ENCODE data around the gene CARM1. TPM values are rescaled to one million over a fixed set of nuclear protein-coding genes. Genes with fewer than 3 reads are reported as not detected.

Gene CARM1
- polyA plus RNA-seq, 2 of the 4 experiments (the other 2 are of a cell fraction) = 15.2 to 32.2 TPM

DNA sequence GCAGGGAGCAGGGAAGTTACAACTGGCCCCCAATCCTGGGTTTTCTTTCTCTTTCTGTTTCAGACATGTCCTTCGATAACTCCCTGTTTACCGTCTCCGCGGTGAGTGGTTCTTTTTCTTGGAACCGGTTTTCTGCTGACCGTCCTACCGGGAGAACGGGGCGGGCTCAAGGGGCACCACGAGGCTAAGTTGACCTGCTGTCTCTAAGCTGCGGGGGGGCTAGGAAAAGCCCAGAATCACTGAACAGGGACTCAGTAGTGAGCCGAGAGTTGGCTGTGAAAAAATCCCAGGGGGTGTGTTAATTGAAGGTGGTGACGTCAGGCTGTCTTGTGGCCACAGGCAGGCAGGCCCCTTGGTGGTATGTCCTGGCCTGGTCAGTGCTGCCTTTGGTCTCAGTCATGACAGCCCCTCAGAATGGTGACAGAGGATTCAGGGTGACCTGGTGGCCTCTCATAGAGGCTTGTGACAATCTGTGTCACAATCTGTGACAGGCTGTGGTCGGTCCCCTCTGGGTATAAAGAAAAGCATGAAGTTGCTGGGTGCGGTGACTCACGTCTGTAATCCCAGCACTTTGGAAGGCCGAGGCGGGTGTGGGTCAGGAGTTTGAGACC, 8.1 kb upstream of the CARM1 start:
- no peak overlapping the region for H3K4me3 ChIP-seq
- CTCF ChIA-PET = interaction anchor here (0.7 to 4.3 kb wide), 11 partner anchors 8 to 147 kb away, joined by 3 to 65 read pairs (median 11); partner anchors contain the start of genes C19orf38, DNM2 and TMED1
- TF ChIP-seq, protein P1, sequence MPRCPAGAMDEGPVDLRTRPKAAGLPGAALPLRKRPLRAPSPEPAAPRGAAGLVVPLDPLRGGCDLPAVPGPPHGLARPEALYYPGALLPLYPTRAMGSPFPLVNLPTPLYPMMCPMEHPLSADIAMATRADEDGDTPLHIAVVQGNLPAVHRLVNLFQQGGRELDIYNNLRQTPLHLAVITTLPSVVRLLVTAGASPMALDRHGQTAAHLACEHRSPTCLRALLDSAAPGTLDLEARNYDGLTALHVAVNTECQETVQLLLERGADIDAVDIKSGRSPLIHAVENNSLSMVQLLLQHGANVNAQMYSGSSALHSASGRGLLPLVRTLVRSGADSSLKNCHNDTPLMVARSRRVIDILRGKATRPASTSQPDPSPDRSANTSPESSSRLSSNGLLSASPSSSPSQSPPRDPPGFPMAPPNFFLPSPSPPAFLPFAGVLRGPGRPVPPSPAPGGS (IDR thresholded peaks at IDR 0.05) = no peak
- no peak for TF ChIP-seq TFCP2L1 (CRISPR knock-in tag; IDR thresholded peaks at IDR 0.05)
- no peak for TF ChIP-seq HOXA7 (CRISPR knock-in tag; IDR thresholded peaks at IDR 0.05)
- no peak for TF ChIP-seq ZSCAN20 (CRISPR knock-in tag; IDR thresholded peaks at IDR 0.05)
- TF ChIP-seq, protein P2, sequence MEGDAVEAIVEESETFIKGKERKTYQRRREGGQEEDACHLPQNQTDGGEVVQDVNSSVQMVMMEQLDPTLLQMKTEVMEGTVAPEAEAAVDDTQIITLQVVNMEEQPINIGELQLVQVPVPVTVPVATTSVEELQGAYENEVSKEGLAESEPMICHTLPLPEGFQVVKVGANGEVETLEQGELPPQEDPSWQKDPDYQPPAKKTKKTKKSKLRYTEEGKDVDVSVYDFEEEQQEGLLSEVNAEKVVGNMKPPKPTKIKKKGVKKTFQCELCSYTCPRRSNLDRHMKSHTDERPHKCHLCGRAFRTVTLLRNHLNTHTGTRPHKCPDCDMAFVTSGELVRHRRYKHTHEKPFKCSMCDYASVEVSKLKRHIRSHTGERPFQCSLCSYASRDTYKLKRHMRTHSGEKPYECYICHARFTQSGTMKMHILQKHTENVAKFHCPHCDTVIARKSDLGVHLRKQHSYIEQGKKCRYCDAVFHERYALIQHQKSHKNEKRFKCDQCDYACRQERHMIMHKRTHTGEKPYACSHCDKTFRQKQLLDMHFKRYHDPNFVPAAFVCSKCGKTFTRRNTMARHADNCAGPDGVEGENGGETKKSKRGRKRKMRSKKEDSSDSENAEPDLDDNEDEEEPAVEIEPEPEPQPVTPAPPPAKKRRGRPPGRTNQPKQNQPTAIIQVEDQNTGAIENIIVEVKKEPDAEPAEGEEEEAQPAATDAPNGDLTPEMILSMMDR (IDR thresholded peaks at IDR 0.05) = no peak
- no peak for TF ChIP-seq RAD21 (conservative IDR thresholded peaks at IDR 0.05 in 1 of 2, IDR thresholded peaks at IDR 0.05 in 1 of 2)
- no peak for TF ChIP-seq CHD2 (IDR thresholded peaks at IDR 0.05; ENCODE audit: low read length, partially characterized antibody)
- no peak for TF ChIP-seq HDAC2 (IDR thresholded peaks at IDR 0.05)
- TF ChIP-seq RFX5 (IDR thresholded peaks at IDR 0.05) = no peak
- TF ChIP-seq MAZ (IDR thresholded peaks at IDR 0.05; ENCODE audit: borderline replicate concordance, low read depth, low read length) = no peak
- POLR2A ChIA-PET = no interaction called here
- WGBS (ENCODE audit: missing lambda C conversion rate) = 80% methylated on average over 16 of the region's 18 CpGs
- no peaks in the 10 kb centered on the region for H3K4me1 ChIP-seq
- H3K27ac ChIP-seq = no peak overlapping the region
- FAIRE-seq (no peak), DNase-seq (ENCODE audit: low read depth in 1 of 2, low spot score in 1 of 2) (no peak), ATAC-seq (no peak)
- H3K9me3 ChIP-seq = no peaks in the 10 kb centered on the region
- H3K4me2 ChIP-seq = no peak overlapping the region

DNA sequence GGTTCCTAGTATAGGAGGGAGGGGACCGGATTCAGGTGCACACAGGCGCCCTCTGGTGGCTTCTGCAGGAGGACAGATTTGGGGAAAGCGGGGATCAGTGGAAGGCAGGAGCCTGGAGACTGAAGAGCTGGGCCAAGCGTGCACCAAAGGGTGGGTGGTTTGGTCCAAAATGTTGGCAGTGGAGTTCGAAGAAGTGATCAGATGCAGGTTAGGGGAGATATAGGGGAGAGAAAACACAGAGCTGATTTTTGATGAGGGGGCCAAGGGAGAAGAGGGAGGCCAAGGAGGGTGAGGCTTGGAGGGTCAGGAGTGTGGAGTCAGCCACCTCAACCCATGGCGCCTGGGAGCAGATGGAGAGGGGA, 6.8 kb upstream of the CARM1 start:
- POLR2A ChIA-PET = interaction anchor here (1.0 to 1.4 kb wide), 2 partner anchors 28 to 29 kb away, joined by 3 to 8 read pairs; partner anchors contain the start of gene TMED1
- FAIRE-seq = no peak

DNA sequence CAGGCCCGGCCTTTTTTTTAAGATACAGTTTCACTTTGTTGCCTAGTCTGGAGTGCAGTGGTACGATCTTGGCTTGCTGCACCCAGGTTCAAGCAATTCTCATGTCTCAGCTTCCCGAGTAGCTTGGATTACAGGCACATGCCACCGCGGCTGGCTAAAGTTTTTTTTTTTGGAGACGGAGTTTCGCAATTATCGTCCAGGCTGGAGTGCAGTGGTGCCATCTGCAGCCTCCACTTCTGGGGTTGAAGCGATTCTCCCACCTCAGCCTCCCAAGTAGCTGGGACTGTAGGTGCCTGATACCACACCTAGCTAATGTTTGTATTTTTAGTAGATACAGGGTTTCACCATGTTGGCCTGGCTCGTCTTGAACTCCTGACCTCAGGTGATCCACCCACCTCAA, 4.9 kb upstream of the CARM1 start:
- ATAC-seq (no peak), FAIRE-seq (no peak), DNase-seq (ENCODE audit: low read depth in 1 of 2, low spot score in 1 of 2) (no peak)
- POLR2A ChIA-PET = no interaction called here
- no peak overlapping the region for H3K27ac ChIP-seq
- 93% methylated on average over 10 of the region's 10 CpGs for WGBS (ENCODE audit: missing lambda C conversion rate)
- no peaks in the 10 kb centered on the region for H3K9me3 ChIP-seq
- TF ChIP-seq, protein P2 (IDR thresholded peaks at IDR 0.05) = no peak
- TF ChIP-seq CHD2 (IDR thresholded peaks at IDR 0.05; ENCODE audit: low read length, partially characterized antibody) (no peak), CEBPB (IDR thresholded peaks at IDR 0.05) (peak in 1 of 2 experiments; percentile 39; a peak in 1 of 4 replicates), TFCP2L1 (CRISPR knock-in tag; IDR thresholded peaks at IDR 0.05) (no peak), GATA3 (IDR thresholded peaks at IDR 0.05; ENCODE audit: borderline replicate concordance) (no peak), MAX (IDR thresholded peaks at IDR 0.05) (no peak)
- H3K4me1 ChIP-seq = peaks cover 3% of the 10 kb centered on the region; the same call in 1 of the 3 replicates
- no peak overlapping the region for H3K4me2 ChIP-seq
- H3K4me3 ChIP-seq = no peak overlapping the region
- CTCF ChIA-PET = interaction anchor here (0.6 to 4.3 kb wide), 4 partner anchors 11 to 167 kb away, joined by 3 to 65 read pairs (median 40); partner anchors contain the start of genes DNM2 and TMED1

More for the DNA sequence above, 6.8 kb upstream of the CARM1 start:
- ATAC-seq (peak; percentile 96 to 97), DNase-seq (ENCODE audit: low read depth in 1 of 2, low spot score in 1 of 2) (peak; percentile 65 to 95)
- no peak for TF ChIP-seq GATA3 (IDR thresholded peaks at IDR 0.05; ENCODE audit: borderline replicate concordance)
- TF ChIP-seq SMC3 (IDR thresholded peaks at IDR 0.05) = peak; percentile 62
- TF ChIP-seq EP300 (IDR thresholded peaks at IDR 0.05) = no peak
- TF ChIP-seq RAD21 (conservative IDR thresholded peaks at IDR 0.05 in 1 of 2, IDR thresholded peaks at IDR 0.05 in 1 of 2) = peak; percentile 42 to 55; a peak in 3 of 5 replicates
- no peak for TF ChIP-seq RARB (CRISPR knock-in tag; IDR thresholded peaks at IDR 0.05)
- TF ChIP-seq MAZ (IDR thresholded peaks at IDR 0.05; ENCODE audit: borderline replicate concordance, low read depth, low read length) = no peak
- no peak for TF ChIP-seq HOXB13 (CRISPR knock-in tag; IDR thresholded peaks at IDR 0.05; ENCODE audit: low read depth)
- TF ChIP-seq, protein P2 (IDR thresholded peaks at IDR 0.05) = peak; percentile 71
- H3K4me2 ChIP-seq = peak overlapping the region; percentile 27; the same call in 2 of the 3 replicates
- peak overlapping the region in 1 of 2 experiments; percentile 76; a peak in 3 of 6 replicates for H3K27ac ChIP-seq
- no peaks in the 10 kb centered on the region for H3K4me1 ChIP-seq
- no peaks in the 10 kb centered on the region for H3K9me3 ChIP-seq
- CTCF ChIA-PET = interaction anchor here (0.6 to 4.3 kb wide), 27 partner anchors 8 to 438 kb away, joined by 3 to 65 read pairs (median 6); partner anchors contain the start of genes C19orf38, DNM2 and TMED1
- no peak overlapping the region for H3K4me3 ChIP-seq
- 3% methylated on average over 6 of the region's 6 CpGs for WGBS (ENCODE audit: missing lambda C conversion rate)

Data from A549 (cell line).